Measurements from ENCODE around the gene CNTNAP5. TPM values are rescaled to one million over a fixed set of nuclear protein-coding genes. Genes with fewer than 3 reads are reported as not detected.

The CNTNAP5 gene
- total and polyA plus RNA-seq, 2 of the 8 experiments (the other 6 are each of a cell fraction or from before 2014, with no cell fraction given), result 0.11 to 0.76 TPM

DNA sequence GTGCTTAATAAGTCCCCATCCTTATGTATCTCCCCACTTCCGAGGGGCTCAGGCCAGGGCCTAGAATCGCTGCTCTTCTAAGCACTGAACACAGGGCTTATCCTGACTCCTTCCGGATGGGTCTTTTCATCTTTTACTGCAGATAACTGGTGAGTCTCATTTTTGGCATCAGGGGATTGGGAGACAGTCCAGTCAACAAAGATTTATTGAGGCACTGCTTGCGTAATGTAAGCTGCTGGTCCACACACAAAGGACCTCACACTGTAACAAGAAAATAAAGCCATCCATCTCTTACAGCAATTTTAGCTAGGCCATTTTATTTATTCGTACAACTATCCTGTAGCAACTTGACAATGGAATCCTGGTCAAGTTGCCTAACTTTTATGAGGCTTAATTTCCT, 600.5 kb downstream of the CNTNAP5 start:
- no peak overlapping the region for H3K4ac ChIP-seq (replicated peaks; ENCODE audit: insufficient read length, low read depth, low read length)
- H2BK5ac ChIP-seq (ENCODE audit: low read depth, low read length), result no peak overlapping the region
- H3K18ac ChIP-seq (ENCODE audit: extremely low read depth, low read length), result no peak overlapping the region
- H3K14ac ChIP-seq (ENCODE audit: insufficient read length), result no peak overlapping the region
- H3K27me3 ChIP-seq (replicated peaks in 1 of 4; ENCODE audit: control insufficient read depth in 3 of 4, extremely low read depth in 1 of 4, insufficient read depth in 3 of 4, low read length in 3 of 4), result no peaks in the 10 kb centered on the region
- H3K36me3 ChIP-seq (ENCODE audit: control insufficient read depth in 2 of 4, insufficient read depth in 4 of 4, low read length in 3 of 4), result no peaks in the 10 kb centered on the region
- no peaks in the 10 kb centered on the region for H3K4me1 ChIP-seq (replicated peaks in 1 of 4; ENCODE audit: control insufficient read depth in 3 of 4, insufficient read depth in 4 of 4, low read length in 3 of 4)
- no peak overlapping the region for H3K27ac ChIP-seq (ENCODE audit: low read depth, low read length)
- POLR2A ChIA-PET (ENCODE audit: partially characterized antibody), result no interaction called here
- H2BK15ac ChIP-seq (ENCODE audit: low read length), result no peak overlapping the region
- CTCF ChIA-PET (ENCODE audit: partially characterized antibody), result interaction anchor here (0.9 kb wide), 1 partner anchor 599 kb away, joined by 3 read pairs; no protein-coding TSS in a partner anchor
- H3K4me2 ChIP-seq (ENCODE audit: insufficient read depth in 1 of 2, low read depth in 2 of 2, low read length in 2 of 2), result no peak overlapping the region
- no peaks in the 10 kb centered on the region for H3K23me2 ChIP-seq (ENCODE audit: low read depth, low read length)
- H2BK120ac ChIP-seq (replicated peaks; ENCODE audit: low read depth, low read length), result no peak overlapping the region
- FAIRE-seq, result no peak
- no peaks in the 10 kb centered on the region for H3K79me2 ChIP-seq (ENCODE audit: control insufficient read depth in 1 of 2, insufficient read depth in 2 of 2, low read length in 2 of 2)
- H3K56ac ChIP-seq (replicated peaks; ENCODE audit: insufficient read length, low read depth, low read length), result no peak overlapping the region
- H4K8ac ChIP-seq (ENCODE audit: extremely low read depth, insufficient read depth, low read length), result no peak overlapping the region
- H3K9me3 ChIP-seq (ENCODE audit: insufficient read depth in 2 of 2, low read depth in 1 of 2, low read length in 1 of 2), result no peaks in the 10 kb centered on the region
- H2BK20ac ChIP-seq (ENCODE audit: low read length), result no peak overlapping the region
- no peak overlapping the region for H2AK5ac ChIP-seq (ENCODE audit: low read depth, low read length)
- H4K91ac ChIP-seq (replicated peaks; ENCODE audit: insufficient read length, low read length), result no peak overlapping the region
- no peak overlapping the region for H3K23ac ChIP-seq (ENCODE audit: insufficient read length)
- H2BK12ac ChIP-seq (ENCODE audit: low read depth, low read length), result no peak overlapping the region
- H3K9ac ChIP-seq (replicated peaks in 1 of 4; ENCODE audit: extremely low read depth in 1 of 4, low read depth in 3 of 4, low read length in 3 of 4), result no peak overlapping the region
- H2AFZ ChIP-seq (ENCODE audit: low read length), result no peak overlapping the region
- DNase-seq (ENCODE audit: low read depth in 1 of 2, low spot score in 2 of 2), result no peak
- H4K20me1 ChIP-seq (replicated peaks in 1 of 2; ENCODE audit: control insufficient read depth in 1 of 2, insufficient read depth in 2 of 2, low read length in 2 of 2), result no peaks in the 10 kb centered on the region
- no peaks in the 10 kb centered on the region for H3K79me1 ChIP-seq (ENCODE audit: low read depth, low read length)
- WGBS, 2 experiments (ENCODE audit: extremely low coverage in 1 of 2, insufficient coverage in 1 of 2, insufficient read length in 1 of 2, insufficient replicate concordance in 2 of 2, low coverage in 1 of 2, low lambda C conversion rate in 2 of 2, missing lambda C conversion rate in 1 of 2), result 93% methylated on average over 5 of the region's 5 CpGs; no CpG with 5 or more reads in 1 of the 2 experiments
- H3K4me3 ChIP-seq (ENCODE audit: extremely low read depth in 1 of 4, insufficient read depth in 2 of 4, low read depth in 3 of 4, low read length in 4 of 4), result no peak overlapping the region
- H4K5ac ChIP-seq (ENCODE audit: insufficient read length, low read depth, low read length), result no peak overlapping the region
- no peak for TF ChIP-seq JUN (IDR thresholded peaks at IDR 0.05; ENCODE audit: low read depth, low read length)
- TF ChIP-seq, protein P1, sequence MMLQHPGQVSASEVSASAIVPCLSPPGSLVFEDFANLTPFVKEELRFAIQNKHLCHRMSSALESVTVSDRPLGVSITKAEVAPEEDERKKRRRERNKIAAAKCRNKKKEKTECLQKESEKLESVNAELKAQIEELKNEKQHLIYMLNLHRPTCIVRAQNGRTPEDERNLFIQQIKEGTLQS (IDR thresholded peaks at IDR 0.05; ENCODE audit: insufficient read depth, low read depth, low read length), result no peak
- TF ChIP-seq MAFK (IDR thresholded peaks at IDR 0.05; ENCODE audit: low read depth, low read length), result no peak
- no peak for TF ChIP-seq CBX8 (IDR thresholded peaks at IDR 0.05; ENCODE audit: borderline replicate concordance, low read depth, low read length)

All from H1 (cell line).